ENCODE results near the gene CST6.

The CST6 gene

GRCh38 chr11:66045177-66045639 is 33.4 kb downstream of the CST6 start:
- in situ Hi-C loops (cut with HindIII; ENCODE audit: low sequenced_read_pairs), result no loop called here

GRCh38 chr11:66046901-66047300 is 35.1 kb downstream of the CST6 start:
- in situ Hi-C loops (cut with HindIII; ENCODE audit: low sequenced_read_pairs), result no loop called here

GRCh38 chr11:66047541-66048365 is 35.9 kb downstream of the CST6 start:
- in situ Hi-C loops (cut with HindIII; ENCODE audit: low sequenced_read_pairs), result no loop called here

GRCh38 chr11:66048547-66049323 is 36.9 kb downstream of the CST6 start, which contains the start of gene GAL3ST3:
GAL3ST3 (minus strand) TSS chr11:66049161; CDS start chr11:66045415, 3,746 bp downstream.
- in situ Hi-C loops (cut with HindIII; ENCODE audit: low sequenced_read_pairs), result no loop called here

GRCh38 chr11:66050581-66051231 is 38.9 kb downstream of the CST6 start:
- in situ Hi-C loops (cut with HindIII; ENCODE audit: low sequenced_read_pairs), result no loop called here

- in situ Hi-C loops (cut with HindIII; ENCODE audit: low sequenced_read_pairs), result no loop called here
These were observed 39.6 kb downstream of the CST6 start for GRCh38 chr11:66051371-66051765.

GRCh38 chr11:66051766-66052663 is 40.2 kb downstream of the CST6 start, which contains the start of gene SF3B2:
SF3B2 (plus strand) TSS chr11:66052364; CDS start chr11:66052385, 21 bp downstream.
- in situ Hi-C loops (cut with HindIII; ENCODE audit: low sequenced_read_pairs), result no loop called here

GRCh38 chr11:66052664-66052982 is 40.8 kb downstream of the CST6 start:
- in situ Hi-C loops (cut with HindIII; ENCODE audit: low sequenced_read_pairs), result no loop called here

GRCh38 chr11:66055021-66055420 is 43.2 kb downstream of the CST6 start:
- in situ Hi-C loops (cut with HindIII; ENCODE audit: low sequenced_read_pairs), result no loop called here

GRCh38 chr11:66056501-66056900 is 44.7 kb downstream of the CST6 start:
- in situ Hi-C loops (cut with HindIII; ENCODE audit: low sequenced_read_pairs), result no loop called here

- in situ Hi-C loops (cut with HindIII; ENCODE audit: low sequenced_read_pairs), result no loop called here
These were observed 48.3 kb downstream of the CST6 start for GRCh38 chr11:66059966-66060680.

GRCh38 chr11:66061268-66061667 is 49.5 kb downstream of the CST6 start:
- in situ Hi-C loops (cut with HindIII; ENCODE audit: low sequenced_read_pairs), result no loop called here

GRCh38 chr11:66062408-66062807 is 50.6 kb downstream of the CST6 start:
- in situ Hi-C loops (cut with HindIII; ENCODE audit: low sequenced_read_pairs), result no loop called here

Measured in DLD1 (cell line).